ENCODE results near the gene MIER2.

MIER2 gene

GRCh38 chr19:378706-379105 is 34.1 kb upstream of the MIER2 start:
- no peak for DNase-seq (ENCODE audit: low read depth in 2 of 2, low spot score in 1 of 2)

GRCh38 chr19:377801-378581 is 33.4 kb upstream of the MIER2 start:
- DNase-seq (ENCODE audit: low read depth in 2 of 2, low spot score in 1 of 2): no peak

- DNase-seq (ENCODE audit: low read depth in 2 of 2, low spot score in 1 of 2): no peak
These were observed 31.5 kb upstream of the MIER2 start for GRCh38 chr19:376111-376470.

GRCh38 chr19:375395-376110 is 31.0 kb upstream of the MIER2 start:
- no peak for DNase-seq (ENCODE audit: low read depth in 2 of 2, low spot score in 1 of 2)

- DNase-seq (ENCODE audit: low read depth in 2 of 2, low spot score in 1 of 2): no peak
These were observed 30.3 kb upstream of the MIER2 start for GRCh38 chr19:374886-375235.

- no peak for DNase-seq (ENCODE audit: low read depth in 2 of 2, low spot score in 1 of 2)
These were observed 29.7 kb upstream of the MIER2 start for GRCh38 chr19:374183-374885.

- DNase-seq (ENCODE audit: low read depth in 2 of 2, low spot score in 1 of 2): no peak
These were observed 29.0 kb upstream of the MIER2 start for GRCh38 chr19:373391-374182.

GRCh38 chr19:372306-372890 is 27.8 kb upstream of the MIER2 start:
- no peak for DNase-seq (ENCODE audit: low read depth in 2 of 2, low spot score in 1 of 2)

GRCh38 chr19:371501-372168 is 27.0 kb upstream of the MIER2 start:
- DNase-seq (ENCODE audit: low read depth in 2 of 2, low spot score in 1 of 2): no peak

- no peak for DNase-seq (ENCODE audit: low read depth in 2 of 2, low spot score in 1 of 2)
These were observed 26.2 kb upstream of the MIER2 start for GRCh38 chr19:370641-371330.

- no peak for DNase-seq (ENCODE audit: low read depth in 2 of 2, low spot score in 1 of 2)
These were observed 25.3 kb upstream of the MIER2 start for GRCh38 chr19:369876-370275.

- no peak for DNase-seq (ENCODE audit: low read depth in 2 of 2, low spot score in 1 of 2)
These were observed 24.7 kb upstream of the MIER2 start for GRCh38 chr19:369256-369655.

GRCh38 chr19:368630-369024 is 24.0 kb upstream of the MIER2 start:
- DNase-seq (ENCODE audit: low read depth in 2 of 2, low spot score in 1 of 2): no peak

- no peak for DNase-seq (ENCODE audit: low read depth in 2 of 2, low spot score in 1 of 2)
These were observed 23.5 kb upstream of the MIER2 start for GRCh38 chr19:367963-368629.

GRCh38 chr19:367561-367960 is 23.0 kb upstream of the MIER2 start:
- DNase-seq (ENCODE audit: low read depth in 2 of 2, low spot score in 1 of 2): no peak

GRCh38 chr19:366951-367350 is 22.4 kb upstream of the MIER2 start:
- no peak for DNase-seq (ENCODE audit: low read depth in 2 of 2, low spot score in 1 of 2)

- no peak for DNase-seq (ENCODE audit: low read depth in 2 of 2, low spot score in 1 of 2)
These were observed 21.7 kb upstream of the MIER2 start for GRCh38 chr19:366205-366783.

GRCh38 chr19:364496-365287 is 20.1 kb upstream of the MIER2 start:
- DNase-seq (ENCODE audit: low read depth in 2 of 2, low spot score in 1 of 2): no peak

All from stimulated activated CD8-positive, alpha-beta memory T cell treated with anti-CD3 and anti-CD28 coated beads, Interleukin-4, amount 100 ng/mL, for 4 hours (primary cell).